T-cell (primary cell): ENCODE measurements around the gene ESR1. TPM values are rescaled to one million over a fixed set of nuclear protein-coding genes. Genes with fewer than 3 reads are reported as not detected.

Experiments
- ATAC-seq, 4 experiments: fragments of 200-7000 bp in 3 of 4; fragments of 150-1000 bp in 1 of 4; cut with Tn5 transposase; replicated peaks in 1 of 4; 1 replicate in 3 of 4; 2 replicates in 1 of 4; pipeline ENCODE4 v1.10.0; 2021; ENCODE audit warnings: moderate library complexity in 3 of 4, mild to moderate bottlenecking in 2 of 4, moderate number of reproducible peaks in 1 of 4
- CTCF ChIA-PET, 2 donors: fragments of 300-600 bp; sonication (Branson Sonifier 250); formaldehyde crosslinking; loops; one replicate each; lab custom pipeline; 2022; ENCODE audit warnings: antibody characterized with exemption in 2 of 2; lab: Charles Lee
- POLR2A ChIA-PET, 2 donors: fragments of 300-600 bp; sonication (Branson Sonifier 250); formaldehyde crosslinking; loops; one replicate each; lab custom pipeline; 2022; ENCODE audit warnings: antibody characterized with exemption in 2 of 2; lab: Charles Lee
- DNase-seq, 35 experiments: peaks; one replicate each; pipeline versions ENCODE4 v3.0.0 to v3.0.0-alpha.2; 2013 to 2023
- H3K27ac ChIP-seq: one replicate; pipeline ENCODE4 v1.5.1; 2013; ENCODE audit warnings: low read length
- H3K27me3 ChIP-seq, 2 experiments: replicated peaks in 1 of 2; 1 replicate in 1 of 2; 2 replicates in 1 of 2; pipeline versions ENCODE4 v1.6.1 to v1.7.0; 2013; ENCODE audit warnings: low read length in 1 of 2, mixed read lengths in 1 of 2; ENCODE audit not compliant: control insufficient read depth in 2 of 2, insufficient read depth in 2 of 2; ENCODE audit errors: extremely low read depth in 1 of 2
- H3K36me3 ChIP-seq, 2 donors: 1 replicate in 1 of 2; 2 replicates in 1 of 2; pipeline versions ENCODE4 v1.6.1 to v1.7.0; 2013; ENCODE audit warnings: low read length in 1 of 2; ENCODE audit not compliant: control insufficient read depth in 2 of 2, insufficient read depth in 1 of 2; ENCODE audit errors: extremely low read depth in 1 of 2
- H3K4me1 ChIP-seq, 2 experiments: 1 replicate in 1 of 2; 2 replicates in 1 of 2; pipeline versions ENCODE4 v1.6.1 to v1.7.0; 2013; ENCODE audit warnings: low read length in 2 of 2, mixed read lengths in 1 of 2; ENCODE audit not compliant: insufficient read depth in 2 of 2, control insufficient read depth in 1 of 2; ENCODE audit errors: extremely low read depth in 1 of 2
- H3K4me3 ChIP-seq, 2 donors: 1 replicate in 1 of 2; 2 replicates in 1 of 2; pipeline versions ENCODE4 v1.5.1 to v1.7.0; 2013; ENCODE audit warnings: mild to moderate bottlenecking in 2 of 2, low read length in 1 of 2, moderate library complexity in 1 of 2; ENCODE audit not compliant: control insufficient read depth in 1 of 2; ENCODE audit errors: extremely low read depth in 1 of 2
- H3K9me3 ChIP-seq: 2 replicates; pipeline ENCODE4 v1.7.0; 2013
- H3K27ac Mint-ChIP-seq, 2 donors: one replicate each; pipeline ENCODE4 v1.8.0; 2020 to 2021; ENCODE audit warnings: mild to moderate bottlenecking in 2 of 2, mixed read lengths in 2 of 2
- H3K27me3 Mint-ChIP-seq, 2 donors: one replicate each; pipeline ENCODE4 v1.8.0; 2021 to 2022; ENCODE audit warnings: mixed read lengths in 2 of 2
- H3K36me3 Mint-ChIP-seq: one replicate; pipeline ENCODE4 v1.8.0; 2021; ENCODE audit warnings: mixed read lengths
- H3K4me1 Mint-ChIP-seq, 3 donors: one replicate each; pipeline ENCODE4 v1.8.0; 2020 to 2022; ENCODE audit warnings: mixed read lengths in 3 of 3, mild to moderate bottlenecking in 1 of 3
- H3K4me3 Mint-ChIP-seq, 3 donors: one replicate each; pipeline ENCODE4 v1.8.0; 2020 to 2022; ENCODE audit warnings: mild to moderate bottlenecking in 3 of 3, mixed read lengths in 3 of 3, moderate library complexity in 3 of 3
- H3K9me3 Mint-ChIP-seq, 3 donors: one replicate each; pipeline ENCODE4 v1.8.0; 2020 to 2022; ENCODE audit warnings: mixed read lengths in 3 of 3
- WGBS: methylation state at CpG from one replicate; pipeline ENCODE4 v1.1.5; 2013; ENCODE audit warnings: missing lambda C conversion rate; ENCODE audit not compliant: insufficient coverage; 5-methylcytosine and 5-hydroxymethylcytosine counted together
- total RNA-seq, 35 experiments: library from RNA in 6 of 35; stranded (reverse) in 6 of 35; fragments of 120-200 nt in 1 of 35; gene quantifications; one replicate each; pipeline versions ENCODE4 v1.2.1 to v1.2.4 and lab custom pipeline; 2013 to 2026

The ESR1 gene
- total RNA-seq, 5 donors from 2014 or later (not counting 1 experiment from before 2014, with no cell fraction given), result 1.5 to 7.3 (median 5.8) TPM

DNA sequence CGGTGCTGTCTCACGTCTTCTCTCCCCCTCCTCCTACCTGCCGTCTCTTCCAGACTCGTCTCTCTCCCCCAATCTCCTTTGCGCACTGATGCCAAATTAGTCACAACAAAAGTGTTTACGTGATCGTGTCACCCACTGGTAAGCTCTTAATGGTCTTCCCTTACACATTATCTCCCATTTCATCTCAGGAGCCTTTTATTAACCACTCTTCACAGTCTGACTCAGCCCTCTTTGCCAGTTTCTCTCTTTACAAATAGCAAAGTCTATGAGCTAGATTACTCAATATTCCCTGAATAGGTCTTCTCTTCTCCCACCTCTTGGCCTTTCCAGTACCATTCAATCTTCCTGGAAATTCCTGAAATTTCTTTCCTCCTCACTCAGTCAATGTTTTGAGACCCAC lies 247.0 kb downstream of the ESR1 start:
- H3K4me1 ChIP-seq, result no peaks in the 10 kb centered on the region
- Mint-ChIP-seq H3K4me1 (no peaks in the 10 kb centered on the region), H3K4me3 (no peak overlapping the region), H3K36me3 (no peaks in the 10 kb centered on the region), H3K27ac (no peak overlapping the region), H3K27me3 (no peaks in the 10 kb centered on the region), H3K9me3 (no peaks in the 10 kb centered on the region)
- ATAC-seq, result no peak
- ChIA-PET CTCF (no interaction called here), POLR2A (no interaction called here)
- no peak overlapping the region for H3K4me3 ChIP-seq
- DNase-seq, result no peak
- no peaks in the 10 kb centered on the region for H3K27me3 ChIP-seq
- H3K9me3 ChIP-seq, result no peaks in the 10 kb centered on the region
- no peak overlapping the region for H3K27ac ChIP-seq
- H3K36me3 ChIP-seq, result no peaks in the 10 kb centered on the region
- 51% methylated on average over 7 of the region's 7 CpGs for WGBS

GRCh38 chr6:152055517-152055916 lies 248.0 kb downstream of the ESR1 start:
- H3K36me3 ChIP-seq, result no peaks in the 10 kb centered on the region
- ChIA-PET CTCF (no interaction called here), POLR2A (no interaction called here)
- H3K4me3 ChIP-seq, result no peak overlapping the region
- no peaks in the 10 kb centered on the region for H3K9me3 Mint-ChIP-seq
- no peak for ATAC-seq
- peaks cover 4% of the 10 kb centered on the region for H3K36me3 Mint-ChIP-seq
- no peak overlapping the region for H3K27ac ChIP-seq
- H3K27me3 ChIP-seq, result no peaks in the 10 kb centered on the region
- no peak overlapping the region for H3K27ac Mint-ChIP-seq
- H3K4me1 Mint-ChIP-seq, result no peaks in the 10 kb centered on the region
- no peaks in the 10 kb centered on the region for H3K9me3 ChIP-seq
- DNase-seq, result no peak
- 93% methylated on average over 1 of the region's 4 CpGs for WGBS
- no peaks in the 10 kb centered on the region for H3K27me3 Mint-ChIP-seq
- H3K4me1 ChIP-seq, result no peaks in the 10 kb centered on the region
- no peak overlapping the region for H3K4me3 Mint-ChIP-seq

- H3K36me3 Mint-ChIP-seq, result peaks cover 11% of the 10 kb centered on the region
- ATAC-seq, result no peak
Measured at GRCh38 chr6:152057832-152058498, 250.5 kb downstream of the ESR1 start.

DNA sequence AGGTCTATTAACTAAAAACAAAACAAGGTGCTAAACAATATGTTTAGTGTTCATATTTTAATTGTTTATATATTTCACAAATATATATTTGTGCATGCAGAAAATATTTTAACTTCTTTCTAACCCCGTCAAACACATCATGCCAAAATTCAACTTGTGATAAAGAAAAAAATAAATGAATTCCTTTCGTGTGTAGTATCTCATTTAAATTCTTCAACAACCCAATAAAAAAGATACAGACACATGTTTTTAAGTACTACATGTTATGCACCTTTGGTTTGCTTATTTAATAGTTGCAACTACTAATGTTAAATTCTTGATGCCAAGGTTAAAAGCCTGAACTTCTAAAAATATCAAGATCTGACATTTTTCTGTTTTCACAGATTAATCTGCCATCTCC lies 252.4 kb downstream of the ESR1 start:
- H3K27me3 Mint-ChIP-seq, result no peaks in the 10 kb centered on the region
- POLR2A ChIA-PET, result no interaction called here
- no peaks in the 10 kb centered on the region for H3K4me1 ChIP-seq

More at GRCh38 chr6:152057832-152058498, 250.5 kb downstream of the ESR1 start:
- ChIA-PET POLR2A (no interaction called here), CTCF (interaction anchor here in 1 of 2 donors (0.6 to 0.7 kb wide), 2 partner anchors 10 to 55 kb away, joined by 3 read pairs; no protein-coding TSS in a partner anchor)
- Histone ChIP-seq H3K4me1 (no peaks in the 10 kb centered on the region), H3K27ac (no peak overlapping the region), H3K36me3 (no peaks in the 10 kb centered on the region), H3K9me3 (no peaks in the 10 kb centered on the region), H3K27me3 (no peaks in the 10 kb centered on the region), H3K4me3 (no peak overlapping the region)
- WGBS, result no CpG with 5 or more reads among the region's 6 CpGs
- peaks cover 0 to 5% (median 0%) of the 10 kb centered on the region in 3 donors for H3K4me1 Mint-ChIP-seq
- no peaks in the 10 kb centered on the region for H3K9me3 Mint-ChIP-seq
- no peak for DNase-seq
- H3K27me3 Mint-ChIP-seq, result no peaks in the 10 kb centered on the region
- H3K27ac Mint-ChIP-seq, result no peak overlapping the region
- no peak overlapping the region for H3K4me3 Mint-ChIP-seq

DNA sequence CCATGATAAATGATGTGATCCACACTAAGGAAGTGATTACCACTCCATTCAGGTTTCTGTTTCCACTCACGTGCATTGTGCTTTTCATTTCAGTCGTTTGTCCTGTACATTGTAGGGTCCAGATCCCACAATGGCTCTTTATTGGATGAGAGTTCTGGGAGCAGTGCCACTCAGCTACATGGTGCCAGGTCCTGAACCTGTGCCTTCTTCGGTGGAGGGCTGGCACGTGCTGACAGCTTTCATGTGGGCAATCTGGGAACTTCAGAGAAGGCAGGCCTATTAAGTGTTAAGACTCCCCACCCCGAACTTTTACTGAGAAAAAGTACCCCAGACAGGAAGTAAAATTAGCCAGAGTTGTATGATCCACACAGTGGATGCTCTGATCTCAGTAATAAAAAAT lies 255.0 kb downstream of the ESR1 start:
- H3K36me3 Mint-ChIP-seq, result peaks cover 11% of the 10 kb centered on the region
- ATAC-seq (no peak), DNase-seq (no peak)
- 0% methylated on average over 1 of the region's 5 CpGs for WGBS
- no peak overlapping the region for H3K27ac Mint-ChIP-seq
- no peak overlapping the region for H3K4me3 Mint-ChIP-seq
- no peaks in the 10 kb centered on the region for H3K27me3 Mint-ChIP-seq
- Histone ChIP-seq H3K36me3 (no peaks in the 10 kb centered on the region), H3K4me1 (no peaks in the 10 kb centered on the region), H3K4me3 (no peak overlapping the region), H3K27me3 (no peaks in the 10 kb centered on the region), H3K27ac (no peak overlapping the region), H3K9me3 (no peaks in the 10 kb centered on the region)
- peaks cover 0 to 7% (median 0%) of the 10 kb centered on the region in 3 donors for H3K4me1 Mint-ChIP-seq
- no peaks in the 10 kb centered on the region for H3K9me3 Mint-ChIP-seq
- ChIA-PET POLR2A (no interaction called here), CTCF (no interaction called here)

More for the DNA sequence above, 252.4 kb downstream of the ESR1 start:
- CTCF ChIA-PET, result no interaction called here
- no peaks in the 10 kb centered on the region for H3K9me3 Mint-ChIP-seq
- Histone ChIP-seq H3K4me3 (no peak overlapping the region), H3K9me3 (no peaks in the 10 kb centered on the region), H3K27ac (no peak overlapping the region), H3K27me3 (no peaks in the 10 kb centered on the region), H3K36me3 (no peaks in the 10 kb centered on the region)
- H3K36me3 Mint-ChIP-seq, result peaks cover 11% of the 10 kb centered on the region
- H3K4me3 Mint-ChIP-seq, result no peak overlapping the region
- no CpG with 5 or more reads among the region's 2 CpGs for WGBS
- no peak for DNase-seq
- H3K27ac Mint-ChIP-seq, result no peak overlapping the region
- ATAC-seq, result no peak
- H3K4me1 Mint-ChIP-seq, result peaks cover 0 to 7% (median 0%) of the 10 kb centered on the region in 3 donors

DNA sequence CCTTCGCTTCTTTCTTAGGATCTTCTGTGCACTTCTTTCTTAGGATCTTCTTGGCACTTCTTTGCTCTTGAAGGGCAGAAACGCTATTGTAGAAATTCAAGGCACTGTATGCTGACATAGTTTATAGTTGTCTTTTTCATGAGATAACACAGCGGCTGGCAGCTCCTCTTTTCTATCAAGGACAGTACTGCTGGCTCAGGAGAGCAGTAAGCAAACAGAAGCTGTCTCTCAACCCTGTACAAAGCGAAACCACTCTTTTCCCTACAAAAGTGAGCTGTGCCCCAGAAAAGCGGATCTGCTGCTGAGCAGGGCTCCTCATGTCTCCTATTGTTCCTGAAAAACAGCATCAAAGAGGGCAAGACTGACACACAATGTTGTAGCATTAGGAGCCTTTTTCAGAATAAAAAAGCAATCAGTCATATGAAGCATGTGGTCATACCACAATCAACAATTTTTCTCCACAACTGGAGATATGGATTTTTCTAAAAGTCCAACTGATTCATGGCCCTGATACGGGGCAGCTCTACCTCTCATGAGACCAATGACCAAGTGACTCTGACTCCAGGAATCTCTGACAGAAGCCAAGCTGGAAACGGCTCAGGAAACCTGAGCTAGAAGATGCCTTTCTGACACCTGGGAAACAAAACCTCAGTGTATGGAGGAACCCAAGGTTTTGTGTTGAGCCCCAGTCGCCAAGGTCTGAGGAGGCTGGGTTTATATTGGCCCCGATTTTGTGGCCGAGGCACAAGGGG lies 255.9 kb downstream of the ESR1 start:
- ChIA-PET CTCF (no interaction called here), POLR2A (no interaction called here)
- H3K4me3 Mint-ChIP-seq, result no peak overlapping the region
- Histone ChIP-seq H3K9me3 (no peaks in the 10 kb centered on the region), H3K4me1 (no peaks in the 10 kb centered on the region), H3K4me3 (no peak overlapping the region), H3K36me3 (no peaks in the 10 kb centered on the region), H3K27me3 (no peaks in the 10 kb centered on the region), H3K27ac (no peak overlapping the region)
- ATAC-seq (no peak), DNase-seq (no peak)
- WGBS, result 92% methylated on average over 6 of the region's 10 CpGs
- H3K9me3 Mint-ChIP-seq, result no peaks in the 10 kb centered on the region
- H3K4me1 Mint-ChIP-seq, result peaks cover 0 to 7% (median 0%) of the 10 kb centered on the region in 3 donors
- no peak overlapping the region for H3K27ac Mint-ChIP-seq
- peaks cover 11% of the 10 kb centered on the region for H3K36me3 Mint-ChIP-seq
- H3K27me3 Mint-ChIP-seq, result no peaks in the 10 kb centered on the region
